NCI-H82 treated with DMSO at 0.1 percent for 48 hours (cell line): ENCODE results near the gene COL6A3.

Experiments
- DNase-seq: peaks from one replicate; lab custom pipeline; 2025; ENCODE audit not compliant: unreplicated experiment; lab: John Stamatoyannopoulos, UW

The COL6A3 gene

GRCh38 chr2:237441605-237442274 is 27.8 kb upstream of the COL6A3 start:
- DNase-seq: no peak

GRCh38 chr2:237440819-237441281 is 26.9 kb upstream of the COL6A3 start:
- no peak for DNase-seq

- no peak for DNase-seq
Measured at GRCh38 chr2:237438080-237438940, 24.3 kb upstream of the COL6A3 start.

DNA sequence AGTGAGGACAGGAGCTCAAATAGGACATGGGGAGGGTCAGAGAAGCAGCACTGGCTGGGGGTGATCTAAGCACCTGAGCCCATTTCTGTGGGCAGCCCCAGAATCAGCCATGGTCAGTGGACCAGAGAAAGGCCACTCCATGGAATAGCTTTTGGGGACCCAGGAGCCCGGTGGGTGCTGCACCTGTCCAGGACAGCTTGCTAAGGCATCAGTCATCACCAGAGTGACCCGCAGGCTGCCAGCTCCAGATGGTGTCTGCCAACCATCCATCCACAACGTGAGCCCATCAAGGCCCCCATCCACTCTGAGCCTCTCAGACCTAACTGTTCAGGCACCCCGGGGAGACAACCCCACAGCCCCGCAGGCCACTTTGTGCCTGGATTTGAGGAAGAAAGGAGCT is 23.6 kb upstream of the COL6A3 start:
- DNase-seq: no peak

GRCh38 chr2:237435844-237436587 is 22.1 kb upstream of the COL6A3 start:
- DNase-seq: no peak

- no peak for DNase-seq
Measured at GRCh38 chr2:237434866-237435311, 20.9 kb upstream of the COL6A3 start.

DNA sequence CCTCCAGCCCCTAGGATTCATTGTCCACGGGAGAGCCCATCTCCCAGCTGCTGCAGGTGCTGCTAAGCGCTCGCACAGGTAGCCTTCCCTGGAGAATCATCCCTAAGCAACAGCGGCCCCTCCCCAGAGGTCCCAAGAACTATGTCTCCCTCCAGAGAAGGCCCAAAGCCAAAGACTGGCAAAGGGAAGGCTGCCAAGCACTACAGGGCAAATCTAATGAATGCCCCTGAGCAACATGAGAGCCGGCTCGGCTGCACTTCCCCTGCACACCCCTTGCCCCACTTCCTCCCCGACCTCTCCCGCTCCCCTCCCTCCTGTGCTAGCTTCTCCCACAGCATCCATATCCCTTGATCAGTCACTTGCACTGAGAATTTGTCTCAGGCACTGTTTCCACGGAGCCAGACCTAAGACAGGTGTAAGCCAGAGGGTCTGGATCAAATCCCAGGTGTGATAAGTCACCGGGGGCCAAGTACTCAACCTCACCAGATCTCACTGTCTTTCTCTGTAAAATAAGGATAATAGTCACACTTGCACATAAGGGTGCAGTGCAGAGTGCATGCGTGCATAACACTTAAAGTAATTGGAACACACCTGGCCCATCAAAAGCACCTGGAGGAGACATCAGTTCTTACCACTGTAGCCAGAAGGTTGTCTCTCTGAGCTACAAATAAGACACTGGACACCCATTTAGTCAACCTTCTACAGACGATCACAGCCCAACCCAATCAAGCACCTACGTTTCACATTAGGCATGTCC is 20.1 kb upstream of the COL6A3 start:
- DNase-seq: no peak

GRCh38 chr2:237432484-237433092 is 18.6 kb upstream of the COL6A3 start:
- no peak for DNase-seq

DNA sequence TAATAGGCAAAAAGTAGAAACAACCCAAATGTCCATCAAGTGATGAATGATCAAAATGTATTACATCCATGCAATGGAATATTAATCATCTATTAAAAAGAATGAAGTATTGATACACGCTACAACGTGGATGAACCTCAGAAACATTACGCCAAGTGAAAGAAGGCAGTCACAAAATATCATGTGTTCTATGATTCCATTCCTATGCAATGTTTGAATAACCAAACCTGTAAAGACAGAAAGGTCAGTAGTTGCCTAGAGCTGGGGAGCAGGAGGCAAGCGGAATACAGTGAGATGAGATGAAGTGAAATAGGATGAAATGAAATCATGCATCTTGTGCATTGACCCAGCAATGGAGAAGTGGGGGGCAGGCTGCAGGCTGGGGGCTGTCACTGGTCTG is 17.9 kb upstream of the COL6A3 start:
- no peak for DNase-seq

GRCh38 chr2:237431372-237431771 is 17.4 kb upstream of the COL6A3 start:
- DNase-seq: no peak

GRCh38 chr2:237430861-237431260 is 16.9 kb upstream of the COL6A3 start:
- no peak for DNase-seq

- DNase-seq: no peak
Measured at GRCh38 chr2:237429753-237430152, 15.8 kb upstream of the COL6A3 start.

- DNase-seq: no peak
Measured at GRCh38 chr2:237427769-237428506, 14.0 kb upstream of the COL6A3 start.

DNA sequence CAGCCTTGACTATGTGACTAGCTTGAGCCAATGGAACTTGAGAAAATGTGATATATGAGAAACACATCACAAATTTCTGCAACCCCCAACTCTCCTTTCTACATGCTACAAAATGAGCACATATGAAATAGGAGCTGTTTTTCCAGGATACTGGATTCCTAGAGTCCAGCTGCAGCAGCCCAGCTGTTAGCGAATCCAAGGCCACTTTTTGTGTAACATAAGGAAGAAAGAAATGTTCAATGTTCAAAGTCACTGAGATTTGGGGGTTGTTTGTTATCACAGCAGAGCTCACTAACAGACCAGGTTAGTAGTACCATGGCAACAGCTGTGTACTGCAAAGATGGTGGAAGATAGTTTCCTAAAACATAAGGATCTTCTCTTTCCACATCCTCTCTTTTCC is 12.6 kb upstream of the COL6A3 start:
- DNase-seq: no peak

- no peak for DNase-seq
Measured at GRCh38 chr2:237425320-237425719, 11.4 kb upstream of the COL6A3 start.

DNA sequence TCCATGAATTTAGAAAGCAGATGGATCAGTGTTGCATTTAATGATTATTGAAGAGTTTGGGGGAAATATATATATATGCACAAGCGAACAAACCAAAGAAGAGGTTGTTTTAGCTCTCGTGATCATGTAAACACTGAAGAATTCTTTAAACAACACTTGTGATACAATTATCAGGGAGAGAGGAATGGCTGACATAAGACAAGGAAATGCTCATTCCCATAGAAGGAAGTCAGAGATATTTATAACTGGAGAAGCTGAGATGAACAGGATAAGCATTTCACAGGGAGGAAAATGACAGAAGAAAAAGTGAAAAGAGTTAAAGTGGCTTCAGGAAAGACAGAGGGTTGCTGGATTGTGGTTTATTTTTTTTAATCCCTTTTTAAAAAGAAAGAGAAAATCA is 10.6 kb upstream of the COL6A3 start:
- no peak for DNase-seq

- DNase-seq: no peak
Measured at GRCh38 chr2:237423891-237424290, 9.9 kb upstream of the COL6A3 start.

GRCh38 chr2:237422309-237422708 is 8.3 kb upstream of the COL6A3 start:
- DNase-seq: no peak

DNA sequence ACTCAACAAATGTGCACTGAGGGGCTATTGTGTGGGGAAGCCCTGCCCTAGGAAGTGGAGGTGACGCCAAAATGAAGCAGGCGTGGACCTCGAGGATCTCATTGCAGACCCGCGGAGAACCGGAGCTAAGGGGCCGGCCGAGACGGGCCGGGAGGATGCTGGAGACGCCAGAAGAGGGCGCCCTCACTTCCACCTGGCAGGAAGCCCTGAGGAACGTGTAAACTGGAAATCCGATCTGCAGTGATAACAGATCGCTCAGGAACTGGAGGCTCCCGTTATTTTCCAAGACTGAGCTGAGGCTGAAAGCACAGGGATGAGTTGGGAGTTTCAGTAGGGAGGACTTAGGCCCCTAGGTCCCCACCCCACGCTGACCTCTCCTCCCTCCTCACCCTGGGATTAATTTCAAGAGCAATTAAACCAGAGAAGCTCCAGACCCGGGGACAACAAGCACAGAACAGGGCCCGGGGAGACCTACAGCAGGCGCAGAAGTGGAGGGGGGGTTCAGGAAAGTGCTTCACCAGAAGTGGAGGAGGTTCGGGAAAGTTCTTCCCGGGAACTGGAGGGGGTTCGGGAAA is 7.7 kb upstream of the COL6A3 start:
- DNase-seq: no peak
